ENCODE measurements around the gene TSHZ1.

DNA sequence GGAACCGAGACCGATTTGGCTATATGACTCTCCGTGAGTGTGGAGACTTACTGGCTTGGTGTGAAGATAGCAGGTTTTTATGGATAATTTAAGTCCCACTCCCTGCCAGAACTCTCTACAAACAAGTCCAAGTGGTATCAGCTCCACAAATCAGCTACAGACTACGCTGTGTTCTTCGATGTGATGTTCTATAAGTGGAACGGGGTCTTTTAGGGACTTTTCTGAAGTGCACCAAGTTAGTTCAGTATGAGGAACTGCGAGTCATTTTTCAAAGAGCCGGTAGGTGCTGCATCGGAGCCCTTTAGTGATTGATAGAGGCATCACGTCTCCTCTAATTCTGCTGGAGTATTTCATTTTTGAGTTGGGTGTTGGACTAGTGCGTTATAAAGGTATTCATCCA is 107.1 kb downstream of the TSHZ1 start:
- TF ChIP-seq, protein P1, sequence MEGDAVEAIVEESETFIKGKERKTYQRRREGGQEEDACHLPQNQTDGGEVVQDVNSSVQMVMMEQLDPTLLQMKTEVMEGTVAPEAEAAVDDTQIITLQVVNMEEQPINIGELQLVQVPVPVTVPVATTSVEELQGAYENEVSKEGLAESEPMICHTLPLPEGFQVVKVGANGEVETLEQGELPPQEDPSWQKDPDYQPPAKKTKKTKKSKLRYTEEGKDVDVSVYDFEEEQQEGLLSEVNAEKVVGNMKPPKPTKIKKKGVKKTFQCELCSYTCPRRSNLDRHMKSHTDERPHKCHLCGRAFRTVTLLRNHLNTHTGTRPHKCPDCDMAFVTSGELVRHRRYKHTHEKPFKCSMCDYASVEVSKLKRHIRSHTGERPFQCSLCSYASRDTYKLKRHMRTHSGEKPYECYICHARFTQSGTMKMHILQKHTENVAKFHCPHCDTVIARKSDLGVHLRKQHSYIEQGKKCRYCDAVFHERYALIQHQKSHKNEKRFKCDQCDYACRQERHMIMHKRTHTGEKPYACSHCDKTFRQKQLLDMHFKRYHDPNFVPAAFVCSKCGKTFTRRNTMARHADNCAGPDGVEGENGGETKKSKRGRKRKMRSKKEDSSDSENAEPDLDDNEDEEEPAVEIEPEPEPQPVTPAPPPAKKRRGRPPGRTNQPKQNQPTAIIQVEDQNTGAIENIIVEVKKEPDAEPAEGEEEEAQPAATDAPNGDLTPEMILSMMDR (conservative IDR thresholded peaks at IDR 0.05; ENCODE audit: low read length), result no peak
- TF ChIP-seq EZH2phosphoT487 (IDR thresholded peaks at IDR 0.05; ENCODE audit: borderline replicate concordance, low read depth, low read length), result no peak
